Ecto neural progenitor cell (in vitro differentiated cells): Measurements from ENCODE around the gene EVC2.

ENCODE experiments used
- DNase-seq: peaks from one replicate; pipeline ENCODE4 v3.0.0-alpha.2; 2018; ENCODE audit warnings: low spot score

The EVC2 gene, protein sequence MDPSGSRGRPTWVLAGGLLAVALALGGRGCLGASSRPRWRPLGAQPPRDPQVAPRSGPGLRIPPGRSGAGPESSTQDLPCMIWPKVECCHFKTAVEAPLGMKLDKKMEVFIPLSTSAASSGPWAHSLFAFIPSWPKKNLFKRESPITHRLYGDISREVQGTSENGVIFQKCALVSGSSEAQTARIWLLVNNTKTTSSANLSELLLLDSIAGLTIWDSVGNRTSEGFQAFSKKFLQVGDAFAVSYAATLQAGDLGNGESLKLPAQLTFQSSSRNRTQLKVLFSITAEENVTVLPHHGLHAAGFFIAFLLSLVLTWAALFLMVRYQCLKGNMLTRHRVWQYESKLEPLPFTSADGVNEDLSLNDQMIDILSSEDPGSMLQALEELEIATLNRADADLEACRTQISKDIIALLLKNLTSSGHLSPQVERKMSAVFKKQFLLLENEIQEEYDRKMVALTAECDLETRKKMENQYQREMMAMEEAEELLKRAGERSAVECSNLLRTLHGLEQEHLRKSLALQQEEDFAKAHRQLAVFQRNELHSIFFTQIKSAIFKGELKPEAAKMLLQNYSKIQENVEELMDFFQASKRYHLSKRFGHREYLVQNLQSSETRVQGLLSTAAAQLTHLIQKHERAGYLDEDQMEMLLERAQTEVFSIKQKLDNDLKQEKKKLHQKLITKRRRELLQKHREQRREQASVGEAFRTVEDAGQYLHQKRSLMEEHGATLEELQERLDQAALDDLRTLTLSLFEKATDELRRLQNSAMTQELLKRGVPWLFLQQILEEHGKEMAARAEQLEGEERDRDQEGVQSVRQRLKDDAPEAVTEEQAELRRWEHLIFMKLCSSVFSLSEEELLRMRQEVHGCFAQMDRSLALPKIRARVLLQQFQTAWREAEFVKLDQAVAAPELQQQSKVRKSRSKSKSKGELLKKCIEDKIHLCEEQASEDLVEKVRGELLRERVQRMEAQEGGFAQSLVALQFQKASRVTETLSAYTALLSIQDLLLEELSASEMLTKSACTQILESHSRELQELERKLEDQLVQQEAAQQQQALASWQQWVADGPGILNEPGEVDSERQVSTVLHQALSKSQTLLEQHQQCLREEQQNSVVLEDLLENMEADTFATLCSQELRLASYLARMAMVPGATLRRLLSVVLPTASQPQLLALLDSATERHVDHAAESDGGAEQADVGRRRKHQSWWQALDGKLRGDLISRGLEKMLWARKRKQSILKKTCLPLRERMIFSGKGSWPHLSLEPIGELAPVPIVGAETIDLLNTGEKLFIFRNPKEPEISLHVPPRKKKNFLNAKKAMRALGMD

GRCh38 chr4:5708449-5709206, at the start of gene EVC2:
TSS of gene EVC2 (minus strand) at chr4:5708559. CDS start at chr4:5708513, 46 bp downstream.
- DNase-seq: peak; percentile 77

DNA sequence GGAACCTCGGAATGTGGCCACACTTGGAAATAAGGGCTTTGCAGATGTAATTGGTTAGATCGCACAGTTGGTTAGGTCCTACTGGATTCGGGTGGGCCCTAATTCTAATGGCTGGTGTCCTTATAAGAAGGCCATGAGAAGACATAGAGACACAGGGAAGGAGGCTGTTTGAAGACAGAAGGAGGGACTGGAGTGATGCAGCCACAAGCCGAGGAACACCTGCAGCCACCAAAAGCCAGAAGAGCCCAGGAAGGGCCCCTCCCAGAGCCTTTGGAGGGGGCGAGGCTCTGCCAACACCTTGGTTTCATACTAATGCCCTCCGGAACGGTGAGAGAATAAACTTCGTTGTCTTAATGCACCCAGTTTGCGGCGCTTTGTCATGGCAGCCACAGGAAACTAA, 49.6 kb upstream of the EVC2 start:
- DNase-seq: no peak

GRCh38 chr4:5757536-5757935, 49.2 kb upstream of the EVC2 start:
- DNase-seq: no peak

DNA sequence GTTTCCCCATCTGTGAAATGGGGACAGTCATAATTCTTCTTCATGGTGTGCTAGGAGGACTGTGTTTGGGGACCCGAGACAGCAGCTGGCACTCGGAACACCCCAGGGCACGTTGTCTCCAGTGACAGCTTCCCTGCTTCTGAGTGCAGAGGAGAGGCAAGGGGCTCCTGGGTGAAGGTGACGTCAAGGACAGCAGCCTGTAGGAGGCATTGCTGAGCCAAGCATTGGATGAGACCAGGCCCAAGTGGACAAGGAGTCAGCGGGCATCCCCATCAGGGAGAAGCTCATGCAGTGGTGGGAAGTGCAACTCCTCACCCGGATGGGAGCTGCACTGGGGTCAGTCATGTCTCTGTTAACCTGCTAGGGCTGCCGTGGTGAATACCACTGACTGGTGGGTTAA, 48.7 kb upstream of the EVC2 start:
- no peak for DNase-seq

- no peak for DNase-seq
Measured at GRCh38 chr4:5756271-5756670, 47.9 kb upstream of the EVC2 start.

DNA sequence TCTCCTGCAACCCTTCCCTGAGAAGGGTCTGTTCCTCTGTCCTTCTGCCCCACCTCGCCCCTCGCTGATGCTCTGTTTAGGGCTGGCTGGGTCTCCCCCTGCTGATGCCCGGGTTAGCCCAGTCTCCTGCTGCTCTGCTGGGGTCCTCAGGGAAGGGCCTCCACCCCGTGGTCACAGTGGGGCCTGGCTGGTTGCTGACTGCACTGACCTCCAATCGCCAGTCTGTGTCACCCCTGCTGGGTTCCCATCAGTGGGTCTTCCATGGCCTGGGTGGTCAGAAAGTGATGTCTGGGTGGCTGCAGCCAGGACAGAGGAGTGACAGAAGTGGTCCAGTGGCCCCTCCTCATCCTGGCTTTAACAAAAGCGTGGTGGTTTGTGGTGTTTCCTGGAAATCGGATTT, 47.3 kb upstream of the EVC2 start:
- DNase-seq: no peak

GRCh38 chr4:5755161-5755560, 46.8 kb upstream of the EVC2 start:
- no peak for DNase-seq

DNA sequence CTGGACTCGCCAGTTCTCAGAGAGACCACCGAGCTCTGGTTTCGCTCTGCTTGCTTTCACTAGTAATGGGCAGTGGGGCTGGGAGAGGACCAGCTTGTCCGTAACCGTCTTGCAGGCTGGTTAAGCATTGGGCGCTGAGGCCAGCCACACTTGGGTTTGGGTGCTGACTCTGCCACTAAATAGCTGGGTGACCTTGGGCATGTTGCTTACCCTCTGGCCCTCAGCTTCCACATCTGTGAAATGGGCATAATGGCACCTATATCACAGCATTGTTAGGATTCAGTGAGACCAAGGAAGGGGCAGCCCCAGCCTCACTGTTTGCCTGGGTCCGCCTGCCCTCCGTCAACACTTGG, 46.1 kb upstream of the EVC2 start:
- no peak for DNase-seq

DNA sequence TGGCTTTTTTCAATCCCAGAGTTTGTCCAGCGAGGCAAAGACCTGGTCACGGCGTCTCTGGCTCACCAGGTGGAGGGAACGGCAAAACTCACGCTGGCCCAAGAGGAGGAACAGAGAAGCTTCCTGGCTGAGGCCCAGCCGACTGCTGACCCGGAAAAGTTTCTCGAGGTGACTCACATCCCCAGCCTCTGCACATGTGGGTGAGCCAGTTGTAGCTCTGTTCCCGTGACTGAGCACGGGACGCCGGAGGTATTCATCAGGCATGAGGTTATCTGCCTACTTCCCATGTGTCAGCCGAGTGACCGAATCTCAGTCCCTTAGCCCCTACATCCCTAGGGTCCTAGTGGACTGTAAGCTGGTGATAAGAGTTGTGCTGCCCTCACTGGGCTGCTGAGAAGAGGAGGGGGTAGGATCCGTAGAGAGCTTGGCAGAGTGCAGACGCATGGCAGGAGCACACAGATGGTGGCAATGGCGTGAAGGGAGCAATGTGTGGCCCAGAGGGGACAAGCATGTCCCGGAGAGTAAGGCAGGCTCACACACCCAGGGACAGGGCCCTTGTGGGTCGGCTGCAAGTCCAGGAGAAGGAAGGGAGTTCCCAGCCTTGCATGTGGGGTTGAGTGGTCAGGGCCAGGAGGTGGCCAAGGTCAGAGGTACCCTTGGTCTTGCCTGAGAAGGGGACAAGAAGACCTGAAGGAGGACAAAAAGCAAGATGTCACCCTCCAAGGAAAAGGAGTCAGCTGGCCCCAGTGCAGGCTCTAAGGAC, 45.6 kb upstream of the EVC2 start:
- no peak for DNase-seq

GRCh38 chr4:5753366-5753765, 45.0 kb upstream of the EVC2 start:
- no peak for DNase-seq

DNA sequence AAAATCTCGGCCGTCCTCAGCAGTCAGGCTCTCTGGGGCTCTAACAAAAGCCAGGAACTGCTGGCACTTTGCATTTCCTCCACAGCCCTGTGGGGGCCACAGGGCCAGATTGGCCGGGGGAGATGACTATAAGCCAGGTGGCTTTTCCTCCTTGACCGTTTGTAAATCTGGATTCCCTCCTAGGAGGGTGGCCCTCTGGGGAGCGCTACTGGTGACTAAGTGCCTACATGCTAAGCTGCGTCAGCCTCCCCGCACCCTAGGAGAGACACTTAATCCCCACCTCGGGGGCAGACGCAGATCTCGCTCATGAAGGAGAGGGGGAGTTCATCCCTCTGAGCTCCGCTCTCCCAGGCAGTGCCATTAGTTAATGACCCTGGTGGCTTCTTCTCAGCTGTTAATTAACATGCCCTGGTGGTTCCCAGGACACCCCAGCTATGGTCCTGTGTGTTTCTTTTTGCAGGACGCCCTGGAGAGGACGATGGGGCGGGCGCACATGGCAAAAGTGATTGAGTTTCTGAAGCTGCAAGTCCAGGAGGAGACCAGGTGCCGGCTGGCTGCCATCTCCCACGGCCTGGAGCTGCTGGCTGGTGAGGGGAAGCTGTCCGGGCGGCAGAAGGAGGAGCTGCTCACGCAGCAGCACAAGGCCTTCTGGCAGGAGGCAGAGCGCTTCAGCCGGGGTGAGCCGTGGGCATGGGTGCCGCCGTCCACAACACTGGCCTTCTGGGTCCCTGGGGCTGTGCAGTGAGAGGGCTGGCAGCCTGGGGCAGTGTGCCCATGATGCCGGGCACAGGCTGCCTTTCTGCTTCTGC, 44.2 kb upstream of the EVC2 start:
- DNase-seq: peak; percentile 55

- DNase-seq: no peak
Measured at GRCh38 chr4:5751666-5752375, 43.5 kb upstream of the EVC2 start.

DNA sequence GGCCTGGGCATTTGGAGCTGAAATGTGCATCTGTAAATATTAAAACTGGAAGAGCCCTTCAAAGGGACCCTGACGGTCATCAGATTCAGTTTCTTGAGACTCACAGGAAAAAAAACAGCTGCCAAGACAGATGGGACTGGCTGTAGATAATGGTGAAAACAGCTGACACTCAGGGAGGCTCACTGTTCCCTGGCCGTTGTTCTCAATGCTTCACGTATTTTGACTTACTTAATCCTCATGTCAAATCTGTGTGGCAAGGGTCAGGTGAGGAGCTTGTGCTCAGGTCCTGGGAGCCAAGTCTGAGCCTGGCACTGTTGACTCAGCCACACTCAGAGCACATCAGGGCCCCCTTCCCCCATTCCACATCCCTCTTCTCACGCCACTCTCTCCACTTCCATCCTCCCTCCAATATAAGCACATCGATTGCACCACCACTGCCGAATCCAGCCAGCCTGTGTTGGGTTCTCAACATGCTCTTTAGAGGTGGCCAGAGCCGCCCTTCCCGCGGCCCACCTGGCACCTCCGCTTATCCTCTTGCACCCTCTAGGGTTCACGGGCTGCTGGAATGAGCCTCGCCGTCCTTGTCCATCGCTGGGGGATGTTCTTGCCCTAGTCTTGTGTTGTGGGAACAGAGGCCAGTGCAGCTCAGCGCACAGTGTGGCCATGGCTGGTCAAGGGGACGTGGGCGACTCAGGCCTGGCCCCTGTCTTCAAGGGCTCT, 42.7 kb upstream of the EVC2 start:
- DNase-seq: no peak

DNA sequence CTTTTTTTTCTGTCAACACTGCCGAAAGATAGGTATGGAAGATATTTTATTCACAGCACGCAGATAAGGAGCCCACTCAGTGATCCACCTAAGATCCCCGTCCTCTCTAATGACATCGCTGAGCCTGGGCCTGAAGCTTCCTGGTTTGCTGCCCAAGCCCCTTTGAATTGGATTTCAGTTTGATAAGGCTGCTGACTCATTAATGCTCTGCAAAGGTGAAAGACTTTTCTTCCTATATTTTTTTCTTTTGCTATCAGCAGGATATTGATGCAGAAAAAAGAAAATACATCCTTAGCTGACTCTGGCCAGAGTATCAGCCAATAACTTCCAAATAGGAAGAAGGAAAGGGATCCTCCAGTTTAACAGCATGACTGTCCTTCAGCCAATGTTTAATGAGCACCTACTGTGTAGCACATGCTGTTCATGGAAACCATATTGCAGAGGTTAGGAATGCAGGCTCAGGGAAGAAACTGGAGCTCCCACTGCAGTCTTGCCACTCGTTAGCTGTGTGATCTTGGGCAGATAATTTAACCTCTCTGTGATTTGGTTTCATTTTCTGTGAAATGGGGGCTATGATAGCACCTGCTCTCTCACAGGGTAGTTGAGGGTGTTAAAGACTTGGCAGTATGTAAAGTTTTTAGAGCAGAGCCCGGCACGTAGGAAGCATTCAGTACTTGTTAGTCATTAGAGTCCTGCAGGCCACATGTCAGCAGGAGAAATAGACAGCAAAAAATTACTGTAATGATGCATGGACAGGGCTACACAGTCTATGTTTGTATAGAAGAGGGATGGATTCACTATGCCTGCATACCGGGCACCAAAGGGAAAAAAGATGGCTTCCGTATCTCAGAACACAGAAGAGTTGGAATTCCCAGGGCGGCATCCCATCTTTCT, 41.9 kb upstream of the EVC2 start:
- DNase-seq: no peak

GRCh38 chr4:5749568-5749967, 41.2 kb upstream of the EVC2 start:
- DNase-seq: no peak

DNA sequence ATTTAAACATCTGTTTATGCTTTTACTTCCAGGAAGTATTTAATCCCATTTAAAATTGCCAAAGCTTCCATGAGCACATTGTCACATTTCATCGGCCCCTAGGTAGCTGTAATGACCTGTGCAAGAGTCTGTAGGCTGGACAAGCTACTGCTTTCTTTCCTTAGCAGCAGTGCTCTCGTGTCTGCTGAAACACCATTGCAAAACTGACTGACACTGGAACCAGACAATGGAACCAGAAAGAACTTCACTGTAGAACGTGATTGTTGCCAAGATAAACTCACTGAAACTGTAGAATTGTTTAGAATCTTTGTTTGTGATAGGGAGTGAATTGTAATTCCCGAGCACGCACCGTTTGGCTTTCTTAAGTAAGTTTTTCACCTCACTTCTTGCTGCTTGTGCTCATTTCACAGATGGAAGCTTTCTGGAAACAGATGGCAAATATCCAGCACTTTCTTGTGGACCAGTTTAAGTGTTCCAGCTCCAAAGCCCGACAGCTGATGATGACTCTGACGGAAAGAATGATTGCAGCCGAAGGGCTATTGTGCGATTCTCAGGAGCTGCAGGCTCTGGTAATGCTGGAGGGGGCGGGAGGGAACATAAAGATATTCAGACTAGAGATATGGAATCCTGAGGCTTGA, 39.5 kb upstream of the EVC2 start:
- DNase-seq: no peak
